ENCODE results near the gene EML3. TPM values are rescaled to one million over a fixed set of nuclear protein-coding genes. Genes with fewer than 3 reads are reported as not detected.
"Not testable (repeated sequence)": the region's sequence is repeated elsewhere in the genome, so short reads cannot be mapped to it uniquely, and the experiment has no call there.

EML3 gene
- total and polyA plus RNA-seq, 3 donors from 2014 or later: 29.3 to 57.8 (median 39.3) TPM

- Histone ChIP-seq H3K4me3 (no peak overlapping the region), H3K36me3 (ENCODE audit: low read depth, missing control alignments) (no peaks in the 10 kb centered on the region), H3K9me3 (no peaks in the 10 kb centered on the region), H3K27me3 (no peaks in the 10 kb centered on the region), H3K27ac (peak overlapping the region; percentile 15 to 76), H3K4me1 (peaks cover 28% of the 10 kb centered on the region)
- DNase-seq: peak; percentile 86
- WGBS, 2 donors: 36 to 43% methylated on average over 2 of the region's 2 CpGs
- intact Hi-C loops (cut with DNase I; ENCODE audit: low total_unique reads): no loop called here
- TF ChIP-seq CTCF (IDR thresholded peaks at IDR 0.05) (peak; percentile 49 to 72 (median 67)), POLR2A (IDR thresholded peaks at IDR 0.05) (no peak)
Measured at GRCh38 chr11:62560566-62561103, 51.9 kb downstream of the EML3 start.

DNA sequence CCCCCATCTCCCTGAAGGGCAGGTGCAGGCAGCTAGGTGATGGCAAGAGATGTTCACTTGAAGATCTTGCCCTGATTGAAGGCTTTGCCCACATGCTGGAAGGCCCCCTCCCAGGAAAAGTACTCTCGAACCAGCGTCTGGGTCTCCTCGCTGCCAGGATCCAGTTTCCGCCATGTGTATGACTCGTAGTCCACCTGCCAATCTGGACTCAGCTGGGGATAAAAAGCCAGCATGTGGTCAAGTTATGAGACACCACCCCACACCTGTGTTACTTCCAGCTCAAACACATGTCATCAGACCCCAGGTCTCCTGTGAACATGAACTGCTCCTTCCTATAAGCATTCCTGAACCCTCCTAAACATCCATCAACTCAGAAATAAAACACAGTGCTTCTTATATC is 52.9 kb downstream of the EML3 start:
- 89 to 98% methylated on average over 5 of the region's 5 CpGs for WGBS, 2 donors
- intact Hi-C loops (cut with DNase I; ENCODE audit: low total_unique reads); H3K36me3 ChIP-seq (ENCODE audit: low read depth, missing control alignments); H3K9me3 ChIP-seq; DNase-seq; H3K27me3 ChIP-seq; H3K4me3 ChIP-seq: not testable (repeated sequence)
- Histone ChIP-seq H3K4me1 (peaks cover 30% of the 10 kb centered on the region), H3K27ac (peak overlapping the region in 1 of 2 donors; percentile 76)

DNA sequence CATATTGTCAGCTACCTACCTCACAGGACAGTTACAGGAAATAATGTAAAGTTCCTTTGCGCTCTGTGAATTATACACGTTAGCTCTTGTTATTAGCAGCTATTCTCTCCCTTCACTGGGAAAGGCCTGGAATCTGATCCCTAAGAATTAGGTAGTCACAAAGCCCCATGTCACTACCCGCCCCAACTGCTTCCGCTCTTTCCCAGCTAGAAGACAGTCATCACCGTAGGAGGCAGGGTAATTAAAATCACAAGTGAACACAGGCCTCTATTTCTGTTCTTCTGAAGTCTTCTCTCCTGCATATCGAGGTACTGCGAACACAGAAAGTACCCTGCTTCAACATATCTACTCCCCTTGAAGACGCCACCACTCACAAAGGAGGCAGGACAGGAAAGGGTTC is 53.4 kb downstream of the EML3 start:
- no peak for TF ChIP-seq POLR2A (IDR thresholded peaks at IDR 0.05)
- TF ChIP-seq CTCF (IDR thresholded peaks at IDR 0.05): no peak
- H3K4me3 ChIP-seq: no peak overlapping the region
- H3K27me3 ChIP-seq: no peaks in the 10 kb centered on the region
- no peaks in the 10 kb centered on the region for H3K9me3 ChIP-seq
- DNase-seq: no peak
- intact Hi-C loops (cut with DNase I; ENCODE audit: low total_unique reads): no loop called here
- WGBS, 2 donors: 87 to 88% methylated on average over 8 of the region's 8 CpGs
- peaks cover 34% of the 10 kb centered on the region for H3K4me1 ChIP-seq
- H3K27ac ChIP-seq: no peak overlapping the region
- H3K36me3 ChIP-seq (ENCODE audit: low read depth, missing control alignments): no peaks in the 10 kb centered on the region

DNA sequence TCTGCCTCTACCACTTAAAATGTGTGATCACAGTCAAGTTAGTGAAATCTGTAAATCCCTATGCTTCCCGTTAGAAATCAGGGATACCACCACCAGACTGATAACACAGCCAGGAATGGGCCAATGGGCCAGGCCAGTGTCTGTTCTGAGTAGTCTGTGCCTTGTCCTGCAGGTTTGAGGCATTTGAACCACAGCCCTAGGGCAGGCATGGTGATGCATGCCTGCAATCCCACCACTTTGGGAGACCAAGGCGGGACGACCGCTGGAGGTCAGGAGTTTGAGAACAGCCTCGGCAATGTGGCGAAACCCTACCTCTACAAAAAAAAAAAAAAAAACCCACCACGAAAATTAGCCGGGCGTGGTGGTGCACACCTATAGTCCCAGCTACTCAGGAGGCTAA is 53.9 kb downstream of the EML3 start:
- no peak overlapping the region for H3K4me3 ChIP-seq
- TF ChIP-seq POLR2A (IDR thresholded peaks at IDR 0.05) (no peak), CTCF (IDR thresholded peaks at IDR 0.05) (no peak)
- DNase-seq: no peak
- no peaks in the 10 kb centered on the region for H3K27me3 ChIP-seq
- no peaks in the 10 kb centered on the region for H3K36me3 ChIP-seq (ENCODE audit: low read depth, missing control alignments)
- WGBS, 2 donors: 87 to 93% methylated on average over 9 of the region's 9 CpGs
- no peak overlapping the region for H3K27ac ChIP-seq
- H3K9me3 ChIP-seq: no peaks in the 10 kb centered on the region
- H3K4me1 ChIP-seq: peaks cover 40% of the 10 kb centered on the region
- intact Hi-C loops (cut with DNase I; ENCODE audit: low total_unique reads): no loop called here

GRCh38 chr11:62556875-62557631 is 55.5 kb downstream of the EML3 start:
- Histone ChIP-seq H3K36me3 (ENCODE audit: low read depth, missing control alignments) (no peaks in the 10 kb centered on the region), H3K4me3 (no peak overlapping the region), H3K27ac (peak overlapping the region; percentile 47 to 50), H3K9me3 (no peaks in the 10 kb centered on the region), H3K4me1 (peaks cover 56% of the 10 kb centered on the region), H3K27me3 (no peaks in the 10 kb centered on the region)
- intact Hi-C loops (cut with DNase I; ENCODE audit: low total_unique reads): no loop called here
- no peak for TF ChIP-seq CTCF (IDR thresholded peaks at IDR 0.05)
- DNase-seq: no peak
- 65 to 75% methylated on average over 3 of the region's 3 CpGs for WGBS, 2 donors

Data from testis (tissue), 3 donors.